LHCN-M2 (cell line): ENCODE data around the gene CFAP77. TPM values are rescaled to one million over a fixed set of nuclear protein-coding genes. Genes with fewer than 3 reads are reported as not detected.
"Not testable (repeated sequence)": the region's sequence is repeated elsewhere in the genome, so short reads cannot be mapped to it uniquely, and the experiment has no call there.

Source experiments
- DNase-seq: peaks from one replicate; pipeline ENCODE4 v3.0.0-alpha.2; 2012; ENCODE audit warnings: low read depth
- polyA plus RNA-seq: library from polyadenylated mRNA; unstranded; fragments of >200 nt; gene quantifications from one replicate; pipeline ENCODE4 v1.2.1, GENCODE V29; 2012; ENCODE audit warnings: missing spikeins
- total RNA-seq: library from RNA; depleted of rRNA; stranded (reverse); fragments of >200 nt; gene quantifications from 2 replicates; pipeline ENCODE4 v1.2.3, GENCODE V29; 2014; rRNA removed

The CFAP77 gene
- not detected in 2 replicates for total RNA-seq
- 0.06 TPM for polyA plus RNA-seq

- peak; percentile 41 for DNase-seq
Observed at GRCh38 chr9:132409828-132410528, at the start of gene CFAP77. TSS of gene CFAP77 (plus strand) at chr9:132410211. CDS start at chr9:132410272, 61 bp downstream.

DNA sequence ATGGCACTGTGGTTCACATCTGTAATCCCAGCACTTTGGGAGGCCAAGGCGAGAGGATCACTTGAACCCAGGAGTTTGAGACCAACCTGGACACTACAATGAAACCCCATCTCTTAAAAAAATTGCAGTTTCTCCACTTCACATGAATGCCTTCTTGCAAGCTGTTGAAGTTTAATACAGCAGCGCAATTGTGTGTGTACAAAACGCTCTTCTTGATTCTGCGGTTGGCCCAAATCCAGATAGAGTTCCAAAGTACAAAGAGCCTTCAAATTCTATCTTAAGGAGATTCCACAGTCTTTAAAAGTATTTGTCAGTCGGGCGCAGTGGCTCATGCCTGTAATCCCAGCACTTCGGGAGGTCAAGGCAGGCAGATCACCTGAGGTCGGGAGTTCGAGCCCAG is 45.9 kb upstream of the CFAP77 start:
- no peak for DNase-seq

- no peak for DNase-seq
Observed at GRCh38 chr9:132365986-132366385, 44.0 kb upstream of the CFAP77 start.

GRCh38 chr9:132366481-132366880 is 43.5 kb upstream of the CFAP77 start:
- DNase-seq = no peak

DNA sequence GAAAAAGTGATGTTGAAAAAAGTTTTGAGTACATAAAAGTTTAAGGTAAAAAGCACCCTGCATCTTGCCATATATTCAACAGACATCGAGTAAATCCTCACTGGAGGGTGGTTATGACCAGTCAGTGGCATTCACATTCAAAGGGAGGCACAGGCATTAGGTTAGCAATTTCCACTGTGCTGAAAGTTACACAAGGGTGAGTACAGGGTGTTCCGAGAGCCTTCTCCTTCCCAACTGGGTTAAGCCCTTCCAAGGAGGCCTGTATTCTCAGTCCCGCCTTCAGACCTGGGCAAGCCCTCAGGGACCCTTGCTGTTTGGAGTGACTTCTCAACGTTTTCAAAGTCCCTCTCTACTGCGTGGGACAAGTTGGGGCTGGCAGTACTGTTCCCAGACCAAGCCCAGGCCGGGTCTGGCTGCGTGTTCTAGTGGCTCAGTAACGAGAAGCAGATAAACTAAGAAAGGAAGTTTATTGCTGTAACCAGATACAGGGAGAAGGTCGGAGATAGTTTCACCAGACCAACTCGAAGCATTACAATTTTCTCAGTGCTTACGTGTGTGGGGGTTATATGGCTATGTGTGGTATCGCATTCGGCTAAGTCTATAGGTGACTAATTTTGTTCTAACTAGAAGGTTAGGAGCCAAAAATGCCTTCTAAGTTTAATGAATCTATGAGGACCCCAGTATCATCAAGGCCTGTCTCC is 42.2 kb upstream of the CFAP77 start:
- DNase-seq = no peak

GRCh38 chr9:132369421-132369820 is 40.6 kb upstream of the CFAP77 start:
- DNase-seq = no peak

GRCh38 chr9:132370592-132370991 is 39.4 kb upstream of the CFAP77 start:
- DNase-seq = no peak

- DNase-seq = no peak
Observed at GRCh38 chr9:132372177-132373095, 37.6 kb upstream of the CFAP77 start.

DNA sequence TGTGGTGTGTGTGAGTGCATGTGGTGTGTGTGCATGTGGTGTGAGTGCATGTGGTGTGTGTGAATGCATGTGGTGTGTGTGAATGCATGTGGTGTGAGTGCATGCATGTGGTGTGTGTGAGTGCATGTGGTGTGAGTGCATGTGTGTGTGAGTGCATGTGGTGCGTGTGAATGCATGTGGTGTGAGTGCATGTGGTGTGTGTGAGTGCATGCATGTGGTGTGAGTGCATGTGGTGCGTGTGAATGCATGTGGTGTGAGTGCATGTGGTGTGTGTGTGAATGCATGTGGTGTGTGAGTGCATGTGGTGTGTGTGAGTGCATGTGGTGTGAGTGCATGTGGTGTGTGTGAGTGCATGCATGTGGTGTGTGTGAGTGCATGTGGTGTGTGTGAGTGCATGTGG is 32.2 kb upstream of the CFAP77 start:
- DNase-seq = not testable (repeated sequence)

GRCh38 chr9:132378416-132378815 is 31.6 kb upstream of the CFAP77 start:
- not testable (repeated sequence) for DNase-seq

DNA sequence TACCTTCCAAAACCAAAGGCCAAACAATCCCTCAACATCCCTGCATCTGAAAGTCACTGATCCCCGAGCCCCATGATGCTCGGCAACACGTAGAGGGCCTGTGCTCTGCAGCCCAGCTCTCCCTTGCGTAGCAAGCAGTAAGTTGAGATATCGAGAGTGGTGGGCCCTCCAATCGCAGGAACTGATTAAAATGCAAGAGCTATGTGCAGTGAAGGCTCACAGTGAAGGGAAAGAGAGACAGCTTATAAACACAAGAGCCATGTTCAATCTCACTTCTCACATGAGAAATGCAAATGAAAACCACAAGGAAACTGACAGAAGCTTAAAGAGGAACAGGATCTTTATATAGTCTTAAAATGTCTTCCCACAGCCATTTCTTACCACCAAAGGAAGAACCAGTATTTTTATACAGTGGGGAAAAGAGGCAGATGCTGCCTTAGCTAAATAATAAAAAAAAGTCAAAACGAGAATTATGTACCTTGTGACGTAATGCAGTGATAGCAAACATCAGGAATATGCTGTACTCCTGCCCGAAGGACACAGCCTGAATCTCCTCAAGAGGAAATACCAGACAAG is 28.0 kb upstream of the CFAP77 start:
- DNase-seq = no peak

DNA sequence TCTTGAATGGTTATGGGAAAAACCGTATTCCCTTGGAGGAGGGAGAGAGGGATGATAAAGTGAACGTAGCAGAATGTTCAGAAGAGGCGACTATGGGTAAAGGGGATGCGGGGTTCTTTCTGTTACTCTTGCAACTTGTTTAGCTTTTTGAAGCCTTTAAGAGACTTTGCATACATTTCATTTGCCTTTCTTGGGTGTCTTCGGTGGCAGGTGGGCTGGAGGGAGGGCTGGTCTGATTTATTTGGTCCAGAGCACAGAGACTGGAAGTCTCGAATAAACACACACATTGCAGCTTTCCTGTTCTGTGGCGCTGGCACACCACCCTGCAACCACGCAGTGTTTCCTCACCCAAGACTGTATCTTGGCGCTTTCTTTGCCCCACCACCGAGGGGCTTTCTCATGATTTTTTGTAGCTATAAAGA is 26.5 kb upstream of the CFAP77 start:
- DNase-seq = no peak

DNA sequence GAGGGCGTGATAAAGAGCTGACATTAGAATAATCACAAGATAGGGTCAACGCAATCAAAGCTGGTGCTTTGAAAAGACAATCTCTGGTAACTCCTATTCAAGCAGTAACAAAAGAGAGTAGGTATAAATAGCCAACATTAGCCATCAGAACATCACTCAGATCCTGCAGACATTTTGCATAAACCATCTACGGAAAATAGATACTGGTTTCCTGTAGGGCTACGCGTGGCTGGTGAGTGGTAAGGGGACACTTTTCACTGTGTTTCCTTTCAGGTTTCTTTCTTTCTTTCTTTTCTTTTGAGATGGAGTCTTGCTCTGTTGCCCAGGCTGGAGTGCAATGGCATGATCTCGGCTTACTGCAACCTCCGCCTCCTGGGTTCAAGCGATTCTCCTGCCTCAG is 25.6 kb upstream of the CFAP77 start:
- no peak for DNase-seq

DNA sequence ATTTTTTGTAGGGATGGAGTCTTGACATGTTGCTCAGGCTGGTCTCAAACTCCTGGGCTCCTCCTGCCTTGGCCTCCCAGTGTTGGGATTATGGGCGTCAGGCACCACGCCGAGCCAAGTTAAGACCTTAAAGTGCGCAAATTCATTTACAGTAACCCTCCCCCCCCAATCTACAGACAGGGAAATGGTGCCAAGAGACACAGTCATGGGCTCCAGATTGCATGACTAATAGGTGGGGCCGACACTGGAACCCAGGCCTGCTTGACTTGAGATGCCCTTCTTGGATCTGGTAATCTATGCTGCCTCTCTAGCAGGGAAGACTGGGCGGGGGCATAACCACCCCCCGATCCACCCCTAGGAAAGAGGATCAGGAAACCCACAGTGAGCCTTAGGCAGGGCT is 22.9 kb upstream of the CFAP77 start:
- DNase-seq = no peak

- DNase-seq = no peak
Observed at GRCh38 chr9:132390966-132391365, 19.0 kb upstream of the CFAP77 start.

GRCh38 chr9:132391449-132391848 is 18.6 kb upstream of the CFAP77 start:
- no peak for DNase-seq

DNA sequence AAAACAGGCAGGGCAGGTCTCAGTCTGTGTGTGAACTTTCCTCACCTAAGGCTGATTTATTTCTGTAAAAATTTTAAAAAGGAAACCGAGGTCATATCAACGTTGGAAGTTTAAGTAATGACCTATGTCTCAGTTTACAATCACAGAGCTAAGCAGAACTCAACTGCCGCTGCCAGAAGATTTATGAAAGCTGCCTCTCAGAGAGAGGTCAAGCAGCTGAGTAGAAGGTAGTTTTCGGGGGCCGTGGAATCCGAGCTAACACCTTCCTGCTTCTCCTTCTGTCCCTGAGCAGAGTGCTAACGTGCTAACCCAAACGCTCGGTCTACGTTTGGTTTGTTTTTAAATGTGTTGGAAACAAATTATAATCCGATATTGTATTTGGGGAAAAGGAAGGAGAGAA is 14.5 kb upstream of the CFAP77 start:
- no peak for DNase-seq

GRCh38 chr9:132401824-132402223 is 8.2 kb upstream of the CFAP77 start:
- DNase-seq = no peak

- peak; percentile 23 for DNase-seq
Observed at GRCh38 chr9:132404228-132404881, 5.7 kb upstream of the CFAP77 start.

DNA sequence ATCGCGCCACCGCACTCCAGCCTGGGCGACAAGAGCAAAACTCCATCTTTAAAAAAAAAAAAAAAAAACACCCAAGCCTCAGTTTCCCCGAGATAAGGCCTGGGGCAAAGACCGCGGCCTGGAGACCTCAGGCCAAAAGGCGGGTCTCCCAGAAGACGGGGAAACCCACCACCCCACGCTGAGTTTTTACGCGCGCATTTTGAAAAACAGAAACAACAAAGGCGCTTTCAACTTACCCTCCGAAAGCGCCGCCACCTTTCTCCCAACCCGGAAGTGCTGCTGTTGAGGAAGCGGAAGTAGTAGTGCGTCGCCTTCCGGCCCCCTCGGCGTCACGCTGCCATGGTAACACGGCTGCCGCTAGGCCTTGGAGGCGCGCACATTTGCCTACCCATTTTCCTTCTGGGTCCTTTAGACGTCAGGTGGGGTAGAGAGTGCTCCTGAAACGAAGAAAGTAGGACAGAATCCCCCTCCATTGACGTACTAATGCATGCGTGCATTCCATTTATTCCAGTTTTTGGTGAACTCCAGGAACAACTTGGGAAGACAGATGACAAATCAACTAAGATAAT is 3.4 kb upstream of the CFAP77 start, which contains the start of gene TTF1:
TSS of gene TTF1 (minus strand) at position 287 of the 569 bp plus-strand sequence. CDS start 4,019 bp downstream, outside the sequence.
- DNase-seq = peak; percentile 86

- DNase-seq = no peak
Observed at GRCh38 chr9:132407196-132407595, 2.8 kb upstream of the CFAP77 start.
